Esophagus squamous epithelium (tissue), 4 donors: ENCODE data around the gene EFCAB12.
"Not testable (repeated sequence)": the region's sequence is repeated elsewhere in the genome, so short reads cannot be mapped to it uniquely, and the experiment has no call there.

Experiments
- CTCF ChIP-seq, 6 experiments: fragments of 450-650 bp in 4 of 6; fragments of 200-600 bp in 2 of 6; sonication (generic) in 2 of 6; IDR thresholded peaks; one replicate each; pipeline ENCODE4 v1.5.1; 2016 to 2019; ENCODE audit warnings: antibody characterized with exemption in 6 of 6, mild to moderate bottlenecking in 4 of 6, moderate library complexity in 4 of 6
- POLR2A ChIP-seq, 4 donors: fragments of 450-650 bp; IDR thresholded peaks; one replicate each; pipeline ENCODE4 v1.6.1; 2017; ENCODE audit warnings: antibody characterized with exemption in 4 of 4, mild to moderate bottlenecking in 4 of 4, moderate library complexity in 3 of 4

- not testable (repeated sequence) for TF ChIP-seq CTCF, POLR2A (IDR thresholded peaks at IDR 0.05)
Observed at GRCh38 chr3:129392106-129392887, 36.1 kb downstream of the EFCAB12 start.
